C4-2B (cell line): Measurements from ENCODE around the gene KRTAP16-1.
A peak's percentile ranks its signal among the peaks of the same experiment; 100 is the strongest.

Source experiments
- H3K27ac ChIP-seq: fragments of 450-650 bp; 2 replicates; pipeline ENCODE4 v1.5.1; 2017
- ZFX ChIP-seq: fragments of 450-650 bp; IDR thresholded peaks from 2 replicates; pipeline ENCODE4 v1.6.1; 2017
- TF ChIP-seq, protein P1 (sequence below): fragments of 450-650 bp; conservative IDR thresholded peaks from 2 replicates; pipeline ENCODE4 v1.5.1; 2017; ENCODE audit warnings: mild to moderate bottlenecking

Gene KRTAP16-1

DNA sequence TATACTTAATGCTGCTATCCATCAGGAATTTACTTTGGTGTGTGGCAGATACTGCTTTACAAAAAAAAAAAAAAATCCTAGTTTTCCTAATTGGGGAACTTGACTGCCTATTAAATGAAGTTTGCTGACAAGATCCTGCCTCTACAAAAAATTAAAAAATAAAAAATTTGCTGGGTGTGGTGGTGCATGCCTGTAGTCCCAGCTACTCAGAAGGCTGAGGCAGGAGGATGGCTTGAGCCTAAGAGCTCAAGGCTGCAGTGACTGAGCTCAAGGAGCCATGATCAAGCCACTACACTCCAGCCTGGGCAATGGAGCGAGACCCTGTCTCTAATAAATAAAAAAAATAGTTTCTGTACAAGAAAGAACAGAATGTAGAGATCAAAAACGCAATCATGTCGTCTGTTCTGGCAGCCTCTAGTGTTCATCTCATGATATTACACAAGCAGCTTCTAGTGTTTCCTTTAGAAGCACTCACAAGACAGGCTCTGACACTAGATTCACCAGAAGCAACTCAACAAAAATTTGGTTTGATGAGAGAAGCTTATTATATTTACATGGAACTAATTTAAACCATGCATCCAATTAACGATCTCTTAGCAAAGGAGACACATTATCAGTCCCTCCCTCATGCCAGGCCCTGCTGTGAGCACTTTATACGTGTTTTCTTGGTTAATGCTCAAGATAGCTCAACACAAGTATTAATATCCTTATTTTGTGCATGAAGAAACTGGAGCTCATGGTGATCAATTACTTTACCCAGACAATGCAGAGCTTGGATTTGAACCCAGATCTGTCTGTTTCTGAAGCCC is 13.2 kb upstream of the KRTAP16-1 start:
- no peak for TF ChIP-seq ZFX
- TF ChIP-seq, protein P1, sequence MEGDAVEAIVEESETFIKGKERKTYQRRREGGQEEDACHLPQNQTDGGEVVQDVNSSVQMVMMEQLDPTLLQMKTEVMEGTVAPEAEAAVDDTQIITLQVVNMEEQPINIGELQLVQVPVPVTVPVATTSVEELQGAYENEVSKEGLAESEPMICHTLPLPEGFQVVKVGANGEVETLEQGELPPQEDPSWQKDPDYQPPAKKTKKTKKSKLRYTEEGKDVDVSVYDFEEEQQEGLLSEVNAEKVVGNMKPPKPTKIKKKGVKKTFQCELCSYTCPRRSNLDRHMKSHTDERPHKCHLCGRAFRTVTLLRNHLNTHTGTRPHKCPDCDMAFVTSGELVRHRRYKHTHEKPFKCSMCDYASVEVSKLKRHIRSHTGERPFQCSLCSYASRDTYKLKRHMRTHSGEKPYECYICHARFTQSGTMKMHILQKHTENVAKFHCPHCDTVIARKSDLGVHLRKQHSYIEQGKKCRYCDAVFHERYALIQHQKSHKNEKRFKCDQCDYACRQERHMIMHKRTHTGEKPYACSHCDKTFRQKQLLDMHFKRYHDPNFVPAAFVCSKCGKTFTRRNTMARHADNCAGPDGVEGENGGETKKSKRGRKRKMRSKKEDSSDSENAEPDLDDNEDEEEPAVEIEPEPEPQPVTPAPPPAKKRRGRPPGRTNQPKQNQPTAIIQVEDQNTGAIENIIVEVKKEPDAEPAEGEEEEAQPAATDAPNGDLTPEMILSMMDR: peak; percentile 93
- no peak overlapping the region for H3K27ac ChIP-seq

DNA sequence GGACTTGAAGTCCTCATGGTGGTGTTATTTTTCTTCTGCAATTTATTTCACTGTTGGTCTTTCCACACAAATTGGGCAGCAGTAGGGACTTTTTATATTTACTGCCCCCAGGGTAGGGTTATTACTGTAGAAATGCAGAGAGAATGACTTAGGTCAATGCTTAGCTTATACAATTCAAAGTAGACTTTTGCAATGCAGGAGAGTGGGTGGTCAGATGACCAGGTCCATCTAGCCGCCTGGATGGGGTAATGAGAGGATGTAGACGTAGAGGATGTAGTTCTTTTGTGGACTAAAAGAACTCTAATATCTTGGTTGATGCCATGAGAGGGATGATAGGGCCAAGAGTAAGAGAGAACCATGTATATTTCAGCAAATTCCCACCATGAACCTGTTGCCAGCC is 9.1 kb upstream of the KRTAP16-1 start:
- TF ChIP-seq, protein P1: no peak
- TF ChIP-seq ZFX: no peak

DNA sequence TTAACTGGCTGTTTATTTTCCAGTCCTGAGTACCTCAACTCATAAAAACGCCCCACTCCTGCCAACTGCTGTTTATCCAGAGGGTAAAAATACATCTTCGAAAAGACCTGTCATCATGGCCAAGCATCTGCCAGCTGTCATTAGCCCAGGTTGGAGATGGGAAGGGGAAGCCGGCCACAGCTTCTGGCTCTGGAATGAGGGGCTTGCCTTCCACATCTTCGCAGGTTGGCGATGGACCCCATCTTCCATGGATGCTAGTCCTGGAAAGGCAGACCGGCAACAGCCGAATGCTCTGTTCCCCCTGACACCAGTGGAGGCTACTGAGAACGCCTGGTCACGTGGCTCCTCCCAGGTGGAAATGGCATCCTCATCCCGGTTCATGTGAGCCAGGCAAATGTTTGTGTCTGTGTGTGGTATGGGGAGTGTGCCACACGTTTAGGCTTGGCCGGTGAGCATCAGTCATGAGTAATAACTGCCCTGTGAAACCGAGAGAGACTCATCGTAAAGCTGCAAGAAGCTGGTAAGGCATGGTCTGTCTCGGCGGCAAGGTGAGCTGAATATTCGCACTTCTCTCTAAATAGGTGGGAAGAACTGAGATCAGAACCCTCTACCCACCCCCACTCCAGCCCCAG is 6.8 kb upstream of the KRTAP16-1 start:
- no peak for TF ChIP-seq ZFX
- TF ChIP-seq, protein P1: no peak

More for the DNA sequence above, 9.1 kb upstream of the KRTAP16-1 start:
- H3K27ac ChIP-seq: no peak overlapping the region

DNA sequence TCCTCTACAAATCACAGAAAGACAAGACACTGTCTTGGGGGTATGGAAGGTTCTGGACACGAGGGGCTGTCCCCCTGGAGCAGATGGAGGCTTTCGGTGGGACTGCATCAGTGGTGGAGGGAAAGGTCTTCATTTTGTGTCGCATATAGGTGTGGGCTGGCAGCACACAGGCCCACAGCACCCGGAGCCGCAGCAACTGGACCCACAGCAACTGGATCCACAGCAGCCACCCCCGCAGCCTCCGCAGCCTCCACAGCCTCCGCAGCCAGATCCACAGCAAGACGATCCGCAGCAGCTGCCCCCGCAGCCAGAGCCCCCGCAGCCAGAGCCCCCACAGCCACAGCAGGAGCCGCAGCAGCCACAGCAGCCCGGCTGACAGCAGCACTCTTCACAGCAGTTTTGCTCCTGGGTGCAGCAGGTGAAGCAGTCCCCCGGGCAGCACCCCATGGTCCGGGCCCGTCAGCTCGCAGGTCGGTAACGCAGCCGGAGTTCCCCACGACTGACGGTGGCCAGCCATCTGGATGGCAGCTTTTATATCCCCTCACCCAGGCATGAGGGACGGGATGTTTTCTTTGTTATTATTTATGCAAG is 6.2 kb upstream of the KRTAP16-1 start, which contains the start of gene KRTAP17-1:
Gene KRTAP17-1 (minus strand): TSS at position 507 of the 591 bp plus-strand sequence. CDS start 60 bp downstream, at position 447.
- TF ChIP-seq, protein P1: no peak
- TF ChIP-seq ZFX: no peak
- H3K27ac ChIP-seq: no peak within 1 kb of the TSS

More for the DNA sequence above, 6.8 kb upstream of the KRTAP16-1 start:
- no peak overlapping the region for H3K27ac ChIP-seq

DNA sequence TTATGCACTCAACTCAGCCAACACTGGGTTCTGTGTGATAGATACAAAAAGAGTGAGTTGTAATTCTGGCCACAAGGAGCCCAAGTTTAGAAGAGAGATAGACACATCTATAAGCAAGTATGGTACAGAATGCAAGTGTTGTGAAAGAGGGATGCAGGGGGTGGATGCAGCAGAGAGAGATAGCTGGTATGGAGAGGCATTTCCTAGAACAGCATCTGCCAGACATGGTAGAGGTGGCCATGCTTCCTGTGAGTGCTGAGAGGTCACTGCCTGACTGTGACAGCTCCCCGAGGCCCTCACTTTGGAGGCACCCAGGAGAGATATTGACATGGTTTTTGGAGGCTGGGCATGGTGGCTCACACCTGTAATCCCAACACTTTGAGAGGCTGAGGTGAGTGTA is 2.0 kb upstream of the KRTAP16-1 start:
- no peak overlapping the region for H3K27ac ChIP-seq
- TF ChIP-seq, protein P1: no peak
- TF ChIP-seq ZFX: no peak

DNA sequence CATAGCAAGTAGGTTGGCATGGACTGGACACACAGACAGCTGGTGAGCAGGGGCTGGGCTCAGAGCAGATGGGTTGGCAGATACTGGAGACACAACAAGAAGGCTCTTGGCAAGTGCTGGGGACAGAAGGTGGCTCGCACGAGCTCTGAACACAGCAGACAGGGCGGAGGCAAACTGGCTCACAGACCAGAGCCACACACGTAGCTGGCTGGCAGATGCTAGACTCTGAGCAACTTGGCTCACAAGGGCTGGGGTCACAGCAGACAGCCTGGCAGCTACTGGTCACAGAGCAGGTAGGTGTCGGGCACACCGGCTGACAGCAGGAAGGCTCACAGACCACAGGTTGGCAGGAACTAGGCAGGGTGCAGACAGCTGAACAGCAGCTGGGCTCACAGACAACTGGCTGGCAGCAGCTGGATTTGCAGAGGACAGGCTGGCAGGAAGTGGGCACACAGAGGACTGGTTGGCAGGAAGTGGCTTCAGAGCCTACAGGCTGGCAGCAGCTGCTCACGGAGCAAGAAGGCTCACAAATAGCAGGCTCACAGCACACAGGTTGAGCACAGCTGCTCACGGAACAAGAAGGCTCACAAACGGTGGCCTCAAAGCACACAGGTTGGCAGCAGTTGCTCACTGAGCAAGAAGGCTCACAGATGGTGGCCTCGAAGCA is 725 bp downstream of the KRTAP16-1 start:
- TF ChIP-seq, protein P1: no peak
- no peak for TF ChIP-seq ZFX
- no peak overlapping the region for H3K27ac ChIP-seq
